Measurements from ENCODE around the gene MSTN.
"Not testable (repeated sequence)": the region's sequence is repeated elsewhere in the genome, so short reads cannot be mapped to it uniquely, and the experiment has no call there.

MSTN gene

GRCh38 chr2:190051223-190051622, 11.3 kb downstream of the MSTN start:
- H3K4me3 ChIP-seq (ENCODE audit: low read depth, low read length) = no peak overlapping the region
- no peak for DNase-seq (ENCODE audit: low read depth, low spot score)
- CTCF ChIA-PET = interaction anchor here (1.1 to 2.2 kb wide), 2 partner anchors 14 to 20 kb away, joined by 4 to 7 read pairs; no protein-coding TSS in a partner anchor
- POLR2A ChIA-PET = no interaction called here
- TF ChIP-seq, protein P1, sequence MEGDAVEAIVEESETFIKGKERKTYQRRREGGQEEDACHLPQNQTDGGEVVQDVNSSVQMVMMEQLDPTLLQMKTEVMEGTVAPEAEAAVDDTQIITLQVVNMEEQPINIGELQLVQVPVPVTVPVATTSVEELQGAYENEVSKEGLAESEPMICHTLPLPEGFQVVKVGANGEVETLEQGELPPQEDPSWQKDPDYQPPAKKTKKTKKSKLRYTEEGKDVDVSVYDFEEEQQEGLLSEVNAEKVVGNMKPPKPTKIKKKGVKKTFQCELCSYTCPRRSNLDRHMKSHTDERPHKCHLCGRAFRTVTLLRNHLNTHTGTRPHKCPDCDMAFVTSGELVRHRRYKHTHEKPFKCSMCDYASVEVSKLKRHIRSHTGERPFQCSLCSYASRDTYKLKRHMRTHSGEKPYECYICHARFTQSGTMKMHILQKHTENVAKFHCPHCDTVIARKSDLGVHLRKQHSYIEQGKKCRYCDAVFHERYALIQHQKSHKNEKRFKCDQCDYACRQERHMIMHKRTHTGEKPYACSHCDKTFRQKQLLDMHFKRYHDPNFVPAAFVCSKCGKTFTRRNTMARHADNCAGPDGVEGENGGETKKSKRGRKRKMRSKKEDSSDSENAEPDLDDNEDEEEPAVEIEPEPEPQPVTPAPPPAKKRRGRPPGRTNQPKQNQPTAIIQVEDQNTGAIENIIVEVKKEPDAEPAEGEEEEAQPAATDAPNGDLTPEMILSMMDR (IDR thresholded peaks at IDR 0.05; ENCODE audit: insufficient read depth, low read length, missing control alignments) = no peak

- TF ChIP-seq, protein P1 (IDR thresholded peaks at IDR 0.05; ENCODE audit: insufficient read depth, low read length, missing control alignments) = no peak
- POLR2A ChIA-PET = no interaction called here
- CTCF ChIA-PET = interaction anchor here (0.8 to 2.2 kb wide), 2 partner anchors 15 to 19 kb away, joined by 3 to 7 read pairs; no protein-coding TSS in a partner anchor
- DNase-seq (ENCODE audit: low read depth, low spot score) = peak; percentile 5
- no peak overlapping the region for H3K4me3 ChIP-seq (ENCODE audit: low read depth, low read length)
Measured at GRCh38 chr2:190050001-190050400, 12.5 kb downstream of the MSTN start.

GRCh38 chr2:190044866-190045265, 17.7 kb downstream of the MSTN start:
- TF ChIP-seq, protein P1 (IDR thresholded peaks at IDR 0.05; ENCODE audit: insufficient read depth, low read length, missing control alignments) = no peak
- DNase-seq (ENCODE audit: low read depth, low spot score) = no peak
- ChIA-PET POLR2A (no interaction called here), CTCF (interaction anchor here (1.6 kb wide), 1 partner anchor 26 kb away, joined by 3 read pairs; no protein-coding TSS in a partner anchor)
- H3K4me3 ChIP-seq (ENCODE audit: low read depth, low read length) = no peak overlapping the region

DNA sequence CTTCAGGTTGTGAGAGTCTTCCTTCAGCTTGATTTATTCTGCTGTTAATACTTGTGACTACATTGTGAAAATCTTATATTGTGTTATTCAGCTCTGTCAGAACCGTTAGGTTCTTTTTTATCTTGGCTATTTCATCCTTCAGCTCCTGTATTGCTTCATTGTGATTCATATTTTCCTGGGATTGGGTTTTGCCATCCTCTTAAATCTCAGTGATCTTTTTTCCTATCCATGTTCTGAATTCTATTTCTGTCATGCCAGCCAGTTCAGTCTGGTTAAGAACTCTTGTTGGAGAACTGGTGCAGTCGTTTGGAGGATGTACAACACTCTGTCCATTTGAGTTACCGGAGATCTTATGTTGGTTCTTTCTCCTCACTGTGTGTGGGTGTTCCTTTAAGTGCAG, 19.1 kb downstream of the MSTN start:
- H3K4me3 ChIP-seq (ENCODE audit: low read depth, low read length) = no peak overlapping the region

GRCh38 chr2:190036071-190036470, 26.5 kb downstream of the MSTN start:
- H3K4me3 ChIP-seq (ENCODE audit: low read depth, low read length) = no peak overlapping the region
- TF ChIP-seq, protein P1 (IDR thresholded peaks at IDR 0.05; ENCODE audit: insufficient read depth, low read length, missing control alignments) = no peak
- CTCF ChIA-PET = interaction anchor here (3.2 kb wide), 1 partner anchor 12 kb away, joined by 22 read pairs; no protein-coding TSS in a partner anchor
- POLR2A ChIA-PET = no interaction called here
- no peak for DNase-seq (ENCODE audit: low read depth, low spot score)

More for the DNA sequence above, 19.1 kb downstream of the MSTN start:
- POLR2A ChIA-PET = interaction anchor here (1.0 kb wide), 1 partner anchor 23 kb away, joined by 3 read pairs; no protein-coding TSS in a partner anchor
- DNase-seq (ENCODE audit: low read depth, low spot score) = no peak
- TF ChIP-seq, protein P1 (IDR thresholded peaks at IDR 0.05; ENCODE audit: insufficient read depth, low read length, missing control alignments) = no peak
- CTCF ChIA-PET = interaction anchor here (0.6 to 4.6 kb wide), 3 partner anchors 18 to 200 kb away, joined by 3 to 21 read pairs (median 3); no protein-coding TSS in a partner anchor

DNA sequence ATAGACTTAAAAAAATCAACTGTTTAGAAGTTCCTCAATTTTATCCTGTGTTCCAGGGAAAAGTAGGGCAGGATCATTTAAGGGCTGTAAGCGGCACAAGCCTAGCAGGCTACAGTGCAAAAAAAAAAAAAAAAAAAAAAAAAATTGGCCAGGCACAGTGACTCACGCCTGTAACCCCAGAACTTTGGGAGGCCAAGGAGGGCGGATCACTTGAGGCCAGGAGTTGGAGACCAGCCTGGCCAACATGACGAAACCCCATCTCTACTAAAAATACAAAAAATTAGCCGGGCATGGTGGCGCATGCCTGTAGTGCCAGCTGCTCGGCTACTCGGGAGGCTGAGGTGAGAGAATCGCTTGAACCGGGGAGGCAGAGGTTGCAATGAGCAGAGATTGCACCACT, 28.1 kb downstream of the MSTN start:
- DNase-seq (ENCODE audit: low read depth, low spot score); POLR2A ChIA-PET; H3K4me3 ChIP-seq (ENCODE audit: low read depth, low read length): not testable (repeated sequence)
- CTCF ChIA-PET = interaction anchor here (1.2 kb wide), 1 partner anchor 9 kb away, joined by 3 read pairs; no protein-coding TSS in a partner anchor

Measured in AG04449 (cell line).